Activated T-helper 1 cell treated with anti-CD3 and anti-CD28 coated beads, Interleukin-2, amount 50 U/mL, for 16 hours (primary cell): Measurements from ENCODE around the gene SH3BP2.

Source experiments
- DNase-seq, 2 donors: peaks; one replicate each; pipeline ENCODE4 v3.0.0-alpha.2; 2020; ENCODE audit warnings: low read depth in 1 of 2, low spot score in 1 of 2

SH3BP2 gene

GRCh38 chr4:2790583-2791517, 2.0 kb upstream of the SH3BP2 start:
- no peak for DNase-seq

- DNase-seq = no peak
These were observed 1.1 kb upstream of the SH3BP2 start for GRCh38 chr4:2791518-2792395.

- DNase-seq = no peak
These were observed 532 bp upstream of the SH3BP2 start for GRCh38 chr4:2792396-2792710.

GRCh38 chr4:2793586-2794485, 951 bp downstream of the SH3BP2 start:
- no peak for DNase-seq

- no peak for DNase-seq
These were observed 1.8 kb downstream of the SH3BP2 start for GRCh38 chr4:2794486-2795299.

GRCh38 chr4:2795300-2795892, 2.5 kb downstream of the SH3BP2 start:
- DNase-seq = no peak

GRCh38 chr4:2795893-2796848, 3.3 kb downstream of the SH3BP2 start:
- no peak for DNase-seq

- no peak for DNase-seq
These were observed 4.1 kb downstream of the SH3BP2 start for GRCh38 chr4:2796849-2797544.

GRCh38 chr4:2797545-2798305, 4.8 kb downstream of the SH3BP2 start:
- DNase-seq = peak in 1 of 2 donors; percentile 4

- DNase-seq = peak in 1 of 2 donors; percentile 42
These were observed 5.7 kb downstream of the SH3BP2 start for GRCh38 chr4:2798399-2799223.

- DNase-seq = no peak
These were observed 6.5 kb downstream of the SH3BP2 start for GRCh38 chr4:2799224-2799911.

- DNase-seq = no peak
These were observed 7.2 kb downstream of the SH3BP2 start for GRCh38 chr4:2799971-2800690.

GRCh38 chr4:2800691-2801596, 8.1 kb downstream of the SH3BP2 start:
- DNase-seq = no peak
